ENCODE measurements around the gene USP50.

USP50 gene

DNA sequence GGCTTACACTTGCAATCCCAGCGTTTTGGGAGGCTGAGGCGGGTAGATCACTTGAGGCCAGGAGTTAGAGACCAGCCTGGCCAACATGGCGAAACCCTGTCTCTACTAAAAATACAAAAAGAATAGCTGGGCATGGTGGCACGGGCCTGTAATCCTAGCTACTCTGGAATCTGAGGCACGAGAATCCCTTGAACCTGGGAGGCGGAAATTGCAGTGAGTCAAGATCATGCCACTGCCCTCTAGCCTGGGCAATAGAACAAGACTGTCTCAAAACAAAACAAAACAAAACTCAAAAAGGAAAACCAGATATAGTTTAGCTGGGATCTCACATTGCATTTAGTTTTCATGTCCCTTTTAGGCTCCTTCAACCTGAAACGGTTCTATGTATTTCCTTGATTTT, 2.9 kb upstream of the USP50 start (continued):
- TF ChIP-seq TSHZ2 (CRISPR knock-in tag; IDR thresholded peaks at IDR 0.05) (no peak), ZNF70 (CRISPR knock-in tag; IDR thresholded peaks at IDR 0.05) (no peak), BACH2 (CRISPR knock-in tag; IDR thresholded peaks at IDR 0.05; ENCODE audit: borderline replicate concordance) (no peak)

DNA sequence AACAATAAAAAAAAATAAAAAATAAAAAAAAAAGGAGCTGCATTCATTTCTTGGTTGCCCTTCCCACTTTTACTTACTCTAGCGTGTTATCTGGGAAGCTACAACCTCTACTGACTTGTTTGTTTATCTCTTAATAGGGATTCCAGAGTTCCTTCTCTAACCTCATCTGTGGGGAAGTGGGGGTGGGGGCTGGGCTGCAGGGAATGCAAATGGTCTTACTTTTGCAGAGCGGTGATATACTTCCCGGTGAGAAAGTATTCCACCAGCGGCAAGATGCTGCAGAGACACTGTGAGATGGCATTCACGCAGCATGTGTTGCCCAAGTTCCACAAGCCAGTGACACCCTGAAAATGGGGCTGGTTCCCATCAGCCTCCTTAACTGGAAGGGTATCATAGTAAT, 2.1 kb downstream of the USP50 start:
- ATAC-seq = no peak
- TF ChIP-seq ARNTL (CRISPR knock-in tag; IDR thresholded peaks at IDR 0.05; ENCODE audit: borderline replicate concordance, low read depth) (no peak), TCF4 (CRISPR knock-in tag; IDR thresholded peaks at IDR 0.05; ENCODE audit: borderline replicate concordance) (no peak), GLIS3 (CRISPR knock-in tag; IDR thresholded peaks at IDR 0.05) (no peak), ESRRG (CRISPR knock-in tag; IDR thresholded peaks at IDR 0.05) (no peak), CSDC2 (CRISPR knock-in tag; IDR thresholded peaks at IDR 0.05) (no peak), ZC3H10 (CRISPR knock-in tag; IDR thresholded peaks at IDR 0.05) (no peak), OSR1 (CRISPR knock-in tag; IDR thresholded peaks at IDR 0.05) (no peak), TSHZ2 (CRISPR knock-in tag; IDR thresholded peaks at IDR 0.05) (no peak), TOX (CRISPR knock-in tag; IDR thresholded peaks at IDR 0.05; ENCODE audit: borderline replicate concordance) (no peak), ZNF565 (CRISPR knock-in tag; conservative IDR thresholded peaks at IDR 0.05; ENCODE audit: low read depth) (no peak), ISL1 (CRISPR knock-in tag; IDR thresholded peaks at IDR 0.05) (no peak), ZFP30 (CRISPR knock-in tag; IDR thresholded peaks at IDR 0.05) (no peak), PPARA (CRISPR knock-in tag; IDR thresholded peaks at IDR 0.05; ENCODE audit: borderline replicate concordance) (no peak), CREB5 (CRISPR knock-in tag; IDR thresholded peaks at IDR 0.05; ENCODE audit: low read depth) (no peak), ZFP3 (CRISPR knock-in tag; IDR thresholded peaks at IDR 0.05) (no peak), ZNF70 (CRISPR knock-in tag; IDR thresholded peaks at IDR 0.05) (no peak), BACH2 (CRISPR knock-in tag; IDR thresholded peaks at IDR 0.05; ENCODE audit: borderline replicate concordance) (no peak), RARB (CRISPR knock-in tag; IDR thresholded peaks at IDR 0.05) (no peak)
- TF ChIP-seq, protein P1, sequence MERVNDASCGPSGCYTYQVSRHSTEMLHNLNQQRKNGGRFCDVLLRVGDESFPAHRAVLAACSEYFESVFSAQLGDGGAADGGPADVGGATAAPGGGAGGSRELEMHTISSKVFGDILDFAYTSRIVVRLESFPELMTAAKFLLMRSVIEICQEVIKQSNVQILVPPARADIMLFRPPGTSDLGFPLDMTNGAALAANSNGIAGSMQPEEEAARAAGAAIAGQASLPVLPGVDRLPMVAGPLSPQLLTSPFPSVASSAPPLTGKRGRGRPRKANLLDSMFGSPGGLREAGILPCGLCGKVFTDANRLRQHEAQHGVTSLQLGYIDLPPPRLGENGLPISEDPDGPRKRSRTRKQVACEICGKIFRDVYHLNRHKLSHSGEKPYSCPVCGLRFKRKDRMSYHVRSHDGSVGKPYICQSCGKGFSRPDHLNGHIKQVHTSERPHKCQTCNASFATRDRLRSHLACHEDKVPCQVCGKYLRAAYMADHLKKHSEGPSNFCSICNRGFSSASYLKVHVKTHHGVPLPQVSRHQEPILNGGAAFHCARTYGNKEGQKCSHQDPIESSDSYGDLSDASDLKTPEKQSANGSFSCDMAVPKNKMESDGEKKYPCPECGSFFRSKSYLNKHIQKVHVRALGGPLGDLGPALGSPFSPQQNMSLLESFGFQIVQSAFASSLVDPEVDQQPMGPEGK (CRISPR knock-in tag; IDR thresholded peaks at IDR 0.05; ENCODE audit: borderline replicate concordance) = no peak
- TF ChIP-seq, protein P2, sequence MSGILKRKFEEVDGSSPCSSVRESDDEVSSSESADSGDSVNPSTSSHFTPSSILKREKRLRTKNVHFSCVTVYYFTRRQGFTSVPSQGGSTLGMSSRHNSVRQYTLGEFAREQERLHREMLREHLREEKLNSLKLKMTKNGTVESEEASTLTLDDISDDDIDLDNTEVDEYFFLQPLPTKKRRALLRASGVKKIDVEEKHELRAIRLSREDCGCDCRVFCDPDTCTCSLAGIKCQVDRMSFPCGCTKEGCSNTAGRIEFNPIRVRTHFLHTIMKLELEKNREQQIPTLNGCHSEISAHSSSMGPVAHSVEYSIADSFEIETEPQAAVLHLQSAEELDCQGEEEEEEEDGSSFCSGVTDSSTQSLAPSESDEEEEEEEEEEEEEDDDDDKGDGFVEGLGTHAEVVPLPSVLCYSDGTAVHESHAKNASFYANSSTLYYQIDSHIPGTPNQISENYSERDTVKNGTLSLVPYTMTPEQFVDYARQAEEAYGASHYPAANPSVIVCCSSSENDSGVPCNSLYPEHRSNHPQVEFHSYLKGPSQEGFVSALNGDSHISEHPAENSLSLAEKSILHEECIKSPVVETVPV (CRISPR knock-in tag; IDR thresholded peaks at IDR 0.05) = no peak

GRCh38 chr15:50543556-50543955, 2.9 kb downstream of the USP50 start:
- ATAC-seq = no peak
- TF ChIP-seq ZNF8 (CRISPR knock-in tag; IDR thresholded peaks at IDR 0.05) (no peak), ARNTL (CRISPR knock-in tag; IDR thresholded peaks at IDR 0.05; ENCODE audit: borderline replicate concordance, low read depth) (no peak), TOX (CRISPR knock-in tag; IDR thresholded peaks at IDR 0.05; ENCODE audit: borderline replicate concordance) (no peak), GLIS3 (CRISPR knock-in tag; IDR thresholded peaks at IDR 0.05) (no peak), ESRRG (CRISPR knock-in tag; IDR thresholded peaks at IDR 0.05) (no peak), TSHZ2 (CRISPR knock-in tag; IDR thresholded peaks at IDR 0.05) (no peak), ZNF565 (CRISPR knock-in tag; conservative IDR thresholded peaks at IDR 0.05; ENCODE audit: low read depth) (no peak), CSDC2 (CRISPR knock-in tag; IDR thresholded peaks at IDR 0.05) (no peak), TCF4 (CRISPR knock-in tag; IDR thresholded peaks at IDR 0.05; ENCODE audit: borderline replicate concordance) (no peak), BACH2 (CRISPR knock-in tag; IDR thresholded peaks at IDR 0.05; ENCODE audit: borderline replicate concordance) (no peak), RARB (CRISPR knock-in tag; IDR thresholded peaks at IDR 0.05) (no peak)
- TF ChIP-seq, protein P2 (CRISPR knock-in tag; IDR thresholded peaks at IDR 0.05) = no peak
